ENCODE measurements around the gene FRS2. TPM values are rescaled to one million over a fixed set of nuclear protein-coding genes. Genes with fewer than 3 reads are reported as not detected.

Gene FRS2
- total RNA-seq, 1 experiment from 2014 or later = 23.3 TPM

GRCh38 chr12:69534389-69534822, 64.2 kb downstream of the FRS2 start:
- Histone ChIP-seq H4K20me1 (ENCODE audit: insufficient read depth) (peaks cover 5% of the 10 kb centered on the region; the same call in 1 of the 2 replicates), H3K4me1 (replicated peaks; ENCODE audit: insufficient read depth) (no peaks in the 10 kb centered on the region), H3K9me2 (ENCODE audit: insufficient read depth) (no peaks in the 10 kb centered on the region), H3K36me3 (ENCODE audit: low read depth) (no peaks in the 10 kb centered on the region), H3K9me3 (ENCODE audit: insufficient read depth, low read depth) (no peaks in the 10 kb centered on the region), H2AFZ (no peak overlapping the region), H3K27me3 (ENCODE audit: insufficient read depth, low read depth) (no peaks in the 10 kb centered on the region), H3K4me2 (no peak overlapping the region), H3F3A (ENCODE audit: insufficient read depth, low read depth) (no peaks in the 10 kb centered on the region; the same call in none of the 2 replicates), H3K4me3 (no peak overlapping the region), H3K27ac (no peak overlapping the region), H3K79me2 (ENCODE audit: low read depth) (peaks cover 9% of the 10 kb centered on the region)
- BruUV-seq (replicated peaks) = no TSS peak
- POLR2A ChIA-PET (ENCODE audit: unreplicated experiment) = interaction anchor here (0.5 kb wide), 1 partner anchor 205 kb away, joined by 4 read pairs; no protein-coding TSS in a partner anchor
- DNase-seq = peak; percentile 46 to 67
- TF ChIP-seq CTCF (conservative IDR thresholded peaks at IDR 0.05) (no peak), EZH2 (IDR thresholded peaks at IDR 0.05; ENCODE audit: low read depth) (no peak)
- CTCF ChIA-PET = no interaction called here
- intact Hi-C loops (cut with micrococcal nuclease; ENCODE audit: unreplicated experiment) = no loop called here

GRCh38 chr12:69540987-69541386, 70.8 kb downstream of the FRS2 start:
- no peaks in the 10 kb centered on the region for H3K79me2 ChIP-seq (ENCODE audit: low read depth)
- peaks cover 4% of the 10 kb centered on the region; the same call in 1 of the 2 replicates for H3F3A ChIP-seq (ENCODE audit: insufficient read depth, low read depth)
- no peak overlapping the region for H3K4me3 ChIP-seq
- no peak for DNase-seq
- peaks cover 5% of the 10 kb centered on the region; the same call in 1 of the 2 replicates for H4K20me1 ChIP-seq (ENCODE audit: insufficient read depth)
- no peaks in the 10 kb centered on the region for H3K9me2 ChIP-seq (ENCODE audit: insufficient read depth)
- TF ChIP-seq EZH2 (IDR thresholded peaks at IDR 0.05; ENCODE audit: low read depth) (no peak), CTCF (conservative IDR thresholded peaks at IDR 0.05) (no peak; the same call in 1 of the 2 replicates)
- H3K9me3 ChIP-seq (ENCODE audit: insufficient read depth, low read depth) = no peaks in the 10 kb centered on the region
- H3K27me3 ChIP-seq (ENCODE audit: insufficient read depth, low read depth) = no peaks in the 10 kb centered on the region
- no peak overlapping the region for H3K4me2 ChIP-seq
- ChIA-PET CTCF (no interaction called here), POLR2A (ENCODE audit: unreplicated experiment) (no interaction called here)
- no peak overlapping the region for H3K27ac ChIP-seq
- intact Hi-C loops (cut with micrococcal nuclease; ENCODE audit: unreplicated experiment) = no loop called here
- no peaks in the 10 kb centered on the region for H3K4me1 ChIP-seq (replicated peaks; ENCODE audit: insufficient read depth)
- no peak overlapping the region for H2AFZ ChIP-seq
- no TSS peak for BruUV-seq (replicated peaks)
- no peaks in the 10 kb centered on the region for H3K36me3 ChIP-seq (ENCODE audit: low read depth)

- no peaks in the 10 kb centered on the region for H3K36me3 ChIP-seq (ENCODE audit: low read depth)
- no TSS peak for BruUV-seq (replicated peaks)
- no peak overlapping the region for H3K4me3 ChIP-seq
- H3K79me2 ChIP-seq (ENCODE audit: low read depth) = no peaks in the 10 kb centered on the region
- POLR2A ChIA-PET (ENCODE audit: unreplicated experiment) = no interaction called here
- H3K4me2 ChIP-seq = no peak overlapping the region
- TF ChIP-seq CTCF (conservative IDR thresholded peaks at IDR 0.05) (no peak), EZH2 (IDR thresholded peaks at IDR 0.05; ENCODE audit: low read depth) (no peak)
- H4K20me1 ChIP-seq (ENCODE audit: insufficient read depth) = no peaks in the 10 kb centered on the region
- no peaks in the 10 kb centered on the region for H3K9me2 ChIP-seq (ENCODE audit: insufficient read depth)
- H2AFZ ChIP-seq = no peak overlapping the region
- H3K27ac ChIP-seq = no peak overlapping the region
- H3K4me1 ChIP-seq (replicated peaks; ENCODE audit: insufficient read depth) = no peaks in the 10 kb centered on the region
- intact Hi-C loops (cut with micrococcal nuclease; ENCODE audit: unreplicated experiment) = no loop called here
- H3F3A ChIP-seq (ENCODE audit: insufficient read depth, low read depth) = 0 out of 2 replicates have a peak, but pooled peaks cover 4% of the 10 kb centered on the region
- CTCF ChIA-PET = no interaction called here
- H3K9me3 ChIP-seq (ENCODE audit: insufficient read depth, low read depth) = no peaks in the 10 kb centered on the region
- no peak for DNase-seq
- H3K27me3 ChIP-seq (ENCODE audit: insufficient read depth, low read depth) = no peaks in the 10 kb centered on the region
Measured at GRCh38 chr12:69544087-69544486, 73.9 kb downstream of the FRS2 start.

Data from PC-9 (cell line).